GM12878 (cell line): ENCODE measurements around the gene KLF18.

Source experiments
- CTCF ChIP-seq, 3 experiments: IDR thresholded peaks in 2 of 3; conservative IDR thresholded peaks in 1 of 3; 2 replicates each; pipeline ENCODE4 v1.5.1; 2011; ENCODE audit warnings: low read depth in 3 of 3, low read length in 3 of 3, mild to moderate bottlenecking in 3 of 3, control low read depth in 2 of 3, moderate library complexity in 2 of 3, inconsistent platforms in 1 of 3, mixed read lengths in 1 of 3; ENCODE audit not compliant: control insufficient read depth in 2 of 3, insufficient read depth in 1 of 3; ENCODE audit errors: extremely low read depth in 1 of 3
- EP300 ChIP-seq, 2 experiments: fragments of 150-350 bp in 1 of 2; IDR thresholded peaks; 2 replicates each; pipeline ENCODE4 v1.6.1; 2011 to 2012; ENCODE audit warnings: low read depth in 2 of 2, low read length in 2 of 2, borderline replicate concordance in 1 of 2, improper control_type of control experiment in 1 of 2, inconsistent platforms in 1 of 2; ENCODE audit not compliant: control insufficient read depth in 1 of 2
- PBX3 ChIP-seq: IDR thresholded peaks from 2 replicates; pipeline ENCODE4 v1.6.1; 2011; ENCODE audit warnings: mild to moderate bottlenecking, low read depth, low read length, moderate library complexity; ENCODE audit not compliant: insufficient replicate concordance
- PML ChIP-seq: IDR thresholded peaks from 2 replicates; pipeline ENCODE4 v1.6.1; 2012; ENCODE audit warnings: low read length, inconsistent platforms
- POLR2A ChIP-seq: IDR thresholded peaks from 2 replicates; pipeline ENCODE4 v1.6.1; 2011; ENCODE audit warnings: low read depth, mild to moderate bottlenecking, low read length
- POLR2AphosphoS5 ChIP-seq: IDR thresholded peaks from 2 replicates; pipeline ENCODE4 v1.6.1; 2011; ENCODE audit warnings: mild to moderate bottlenecking, low read length, inconsistent platforms
- RCOR1 ChIP-seq: conservative IDR thresholded peaks from 2 replicates; pipeline ENCODE4 v1.6.1; 2012; ENCODE audit warnings: low read depth, low read length, improper control_type of control experiment
- TCF12 ChIP-seq: IDR thresholded peaks from 2 replicates; pipeline ENCODE4 v1.6.1; 2011; ENCODE audit warnings: low read depth, mild to moderate bottlenecking, low read length
- ZBTB11 ChIP-seq: fragments of 450-650 bp; formaldehyde crosslinking; IDR thresholded peaks from 2 replicates; pipeline ENCODE4 v1.5.0; 2022; ENCODE audit warnings: mild to moderate bottlenecking, missing genetic modification characterization

- TF ChIP-seq TCF12 (no peak), ZBTB11 (no peak), POLR2A (no peak), RCOR1 (no peak), CTCF (IDR thresholded peaks at IDR 0.05 in 2 of 3, conservative IDR thresholded peaks at IDR 0.05 in 1 of 3; ENCODE audit: control insufficient read depth in 2 of 3, extremely low read depth in 1 of 3, insufficient read depth in 1 of 3, low read depth in 3 of 3, low read length in 3 of 3) (no peak), PBX3 (no peak), POLR2AphosphoS5 (no peak), PML (no peak), EP300 (IDR thresholded peaks at IDR 0.05; ENCODE audit: borderline replicate concordance in 1 of 2, control insufficient read depth in 1 of 2, low read depth in 2 of 2, low read length in 2 of 2) (no peak)
Observed at GRCh38 chr1:44119525-44119924, 21.9 kb downstream of the KLF18 start.
